Effector memory CD8-positive, alpha-beta T cell (primary cell): ENCODE results near the gene ERICH2.

Source experiments
- ATAC-seq: fragments of 150-1000 bp; cut with Tn5 transposase; replicated peaks from 2 replicates; pipeline ENCODE4 v1.10.0; 2021; ENCODE audit warnings: mild to moderate bottlenecking, moderate library complexity
- DNase-seq, 3 experiments: peaks; one replicate each; pipeline ENCODE4 v3.0.0; 2021
- H3K27ac Mint-ChIP-seq, 2 donors: one replicate each; pipeline ENCODE4 v1.8.0; 2022; ENCODE audit warnings: mild to moderate bottlenecking in 2 of 2, mixed read lengths in 2 of 2, moderate library complexity in 2 of 2
- H3K27me3 Mint-ChIP-seq, 2 donors: one replicate each; pipeline ENCODE4 v1.8.0; 2022; ENCODE audit warnings: mixed read lengths in 2 of 2
- H3K36me3 Mint-ChIP-seq: one replicate; pipeline ENCODE4 v1.8.0; 2022; ENCODE audit warnings: mild to moderate bottlenecking, moderate library complexity, mixed read lengths; ENCODE audit not compliant: insufficient read depth
- H3K4me1 Mint-ChIP-seq, 2 donors: one replicate each; pipeline ENCODE4 v1.8.0; 2022; ENCODE audit warnings: low read depth in 2 of 2, mixed read lengths in 2 of 2
- H3K4me3 Mint-ChIP-seq, 2 donors: one replicate each; pipeline ENCODE4 v1.8.0; 2022; ENCODE audit warnings: mild to moderate bottlenecking in 2 of 2, mixed read lengths in 2 of 2, moderate library complexity in 2 of 2
- H3K9me3 Mint-ChIP-seq, 2 donors: one replicate each; pipeline ENCODE4 v1.8.0; 2022; ENCODE audit warnings: mixed read lengths in 2 of 2

Gene ERICH2

GRCh38 chr2:170815746-170816503, 45.7 kb downstream of the ERICH2 start:
- H3K4me1 Mint-ChIP-seq, result peaks cover 31% of the 10 kb centered on the region in 2 donors
- peak; percentile 56 for ATAC-seq

GRCh38 chr2:170816504-170817092, 46.4 kb downstream of the ERICH2 start, which contains the start of gene GAD1:
Gene GAD1, plus strand, starts transcription at chr2:170816887. Its CDS starts 1,705 bp downstream, at chr2:170818592.
- Mint-ChIP-seq H3K4me3 (peak within 1 kb of the TSS; percentile 76 to 80), H3K4me1 (peaks cover 34 to 37% of the 10 kb centered on the region in 2 donors), H3K9me3 (no peaks in the 10 kb centered on the region), H3K27me3 (peaks cover 79 to 96% of the 10 kb centered on the region in 2 donors), H3K27ac (no peak within 1 kb of the TSS), H3K36me3 (peaks cover 17% of the 10 kb centered on the region)
- ATAC-seq (peak; percentile 42), DNase-seq (no peak)

More at GRCh38 chr2:170815746-170816503, 45.7 kb downstream of the ERICH2 start:
- DNase-seq, result peak; percentile 44 to 56 (median 56)
- Mint-ChIP-seq H3K27ac (no peak overlapping the region), H3K4me3 (peak overlapping the region; percentile 76 to 80), H3K36me3 (peaks cover 17% of the 10 kb centered on the region), H3K9me3 (no peaks in the 10 kb centered on the region), H3K27me3 (peaks cover 72 to 89% of the 10 kb centered on the region in 2 donors)

- Mint-ChIP-seq H3K27me3 (peaks cover 86 to 100% of the 10 kb centered on the region in 2 donors), H3K4me3 (peak overlapping the region; percentile 76 to 80), H3K9me3 (no peaks in the 10 kb centered on the region), H3K27ac (no peak overlapping the region), H3K4me1 (peaks cover 40 to 45% of the 10 kb centered on the region in 2 donors), H3K36me3 (peaks cover 17% of the 10 kb centered on the region)
- DNase-seq (no peak), ATAC-seq (no peak)
These were observed 47.2 kb downstream of the ERICH2 start for GRCh38 chr2:170817093-170818035.

- peaks cover 46 to 51% of the 10 kb centered on the region in 2 donors for H3K4me1 Mint-ChIP-seq
- ATAC-seq (no peak), DNase-seq (no peak)
- no peak overlapping the region for H3K27ac Mint-ChIP-seq
- H3K36me3 Mint-ChIP-seq, result peaks cover 17% of the 10 kb centered on the region
- H3K4me3 Mint-ChIP-seq, result peak overlapping the region; percentile 76 to 80
- peaks cover 84 to 100% of the 10 kb centered on the region in 2 donors for H3K27me3 Mint-ChIP-seq
- H3K9me3 Mint-ChIP-seq, result no peaks in the 10 kb centered on the region
These were observed 48.0 kb downstream of the ERICH2 start for GRCh38 chr2:170818036-170818751.

GRCh38 chr2:170818752-170819470, 48.7 kb downstream of the ERICH2 start:
- ATAC-seq (no peak), DNase-seq (no peak)
- Mint-ChIP-seq H3K27ac (no peak overlapping the region), H3K9me3 (no peaks in the 10 kb centered on the region), H3K27me3 (peaks cover 79 to 98% of the 10 kb centered on the region in 2 donors), H3K4me3 (peak overlapping the region; percentile 76 to 80), H3K4me1 (peaks cover 47 to 48% of the 10 kb centered on the region in 2 donors), H3K36me3 (peaks cover 11% of the 10 kb centered on the region)

- H3K9me3 Mint-ChIP-seq, result no peaks in the 10 kb centered on the region
- peaks cover 79 to 98% of the 10 kb centered on the region in 2 donors for H3K27me3 Mint-ChIP-seq
- H3K4me3 Mint-ChIP-seq, result peak overlapping the region; percentile 85
- DNase-seq, result no peak
- peaks cover 46% of the 10 kb centered on the region in 2 donors for H3K4me1 Mint-ChIP-seq
- ATAC-seq, result no peak
- peak overlapping the region in 1 of 2 donors; percentile 10 for H3K27ac Mint-ChIP-seq
- peaks cover 4% of the 10 kb centered on the region for H3K36me3 Mint-ChIP-seq
These were observed 49.8 kb downstream of the ERICH2 start for GRCh38 chr2:170819680-170820664.

- Mint-ChIP-seq H3K27me3 (peaks cover 79 to 98% of the 10 kb centered on the region in 2 donors), H3K27ac (peak overlapping the region; percentile 10 to 66), H3K36me3 (peaks cover 4% of the 10 kb centered on the region), H3K9me3 (no peaks in the 10 kb centered on the region), H3K4me3 (peak overlapping the region; percentile 85), H3K4me1 (peaks cover 39 to 41% of the 10 kb centered on the region in 2 donors)
- ATAC-seq, result peak; percentile 61
- no peak for DNase-seq
These were observed 50.8 kb downstream of the ERICH2 start for GRCh38 chr2:170820757-170821530.

- H3K9me3 Mint-ChIP-seq, result no peaks in the 10 kb centered on the region
- ATAC-seq, result no peak
- peaks cover 82 to 98% of the 10 kb centered on the region in 2 donors for H3K27me3 Mint-ChIP-seq
- peak overlapping the region in 1 of 2 donors; percentile 10 for H3K27ac Mint-ChIP-seq
- peaks cover 38 to 39% of the 10 kb centered on the region in 2 donors for H3K4me1 Mint-ChIP-seq
- H3K36me3 Mint-ChIP-seq, result peaks cover 4% of the 10 kb centered on the region
- H3K4me3 Mint-ChIP-seq, result peak overlapping the region; percentile 85
- DNase-seq, result no peak
These were observed 51.5 kb downstream of the ERICH2 start for GRCh38 chr2:170821531-170822289.

- Mint-ChIP-seq H3K27ac (peak overlapping the region in 1 of 2 donors; percentile 10), H3K9me3 (no peaks in the 10 kb centered on the region), H3K36me3 (peaks cover 3% of the 10 kb centered on the region), H3K27me3 (peaks cover 86 to 98% of the 10 kb centered on the region in 2 donors), H3K4me1 (peaks cover 34 to 38% of the 10 kb centered on the region in 2 donors), H3K4me3 (peak overlapping the region; percentile 85)
- DNase-seq, result no peak
- peak; percentile 52 for ATAC-seq
These were observed 52.3 kb downstream of the ERICH2 start for GRCh38 chr2:170822290-170823087.
